GM12891 (cell line): Measurements from ENCODE around the gene ZNF217.
"Not testable (repeated sequence)": the region's sequence is repeated elsewhere in the genome, so short reads cannot be mapped to it uniquely, and the experiment has no call there.

Experiments used
- DNase-seq: peaks from one replicate; pipeline ENCODE4 v3.0.0; 2011; ENCODE audit warnings: low spot score; ENCODE audit not compliant: insufficient read length
- FAIRE-seq: peaks from 2 replicates; lab custom pipeline; 2011; peaks lifted over from hg19 to GRCh38; lab: Jason Lieb, UNC
- PAX5 ChIP-seq: IDR thresholded peaks from 2 replicates; pipeline ENCODE4 v1.6.1; 2011; ENCODE audit warnings: low read length, moderate library complexity, mild to moderate bottlenecking; ENCODE audit not compliant: insufficient read depth, severe bottlenecking
- POLR2A ChIP-seq: IDR thresholded peaks from 2 replicates; pipeline ENCODE4 v1.6.1; 2011; ENCODE audit warnings: low read depth, low read length, control low read depth
- POLR2AphosphoS5 ChIP-seq: IDR thresholded peaks from 2 replicates; pipeline ENCODE4 v1.6.1; 2011; ENCODE audit warnings: low read depth, low read length, control low read depth
- POU2F2 ChIP-seq: IDR thresholded peaks from 2 replicates; pipeline ENCODE4 v1.6.1; 2011; ENCODE audit warnings: low read depth, mild to moderate bottlenecking, control low read depth, low read length, moderate library complexity
- SPI1 ChIP-seq: IDR thresholded peaks from 2 replicates; pipeline ENCODE4 v1.6.1; 2011; ENCODE audit warnings: low read depth, low read length, control low read depth
- TAF1 ChIP-seq: IDR thresholded peaks from 2 replicates; pipeline ENCODE4 v1.6.1; 2011; ENCODE audit warnings: low read depth, low read length, control low read depth

The ZNF217 gene

DNA sequence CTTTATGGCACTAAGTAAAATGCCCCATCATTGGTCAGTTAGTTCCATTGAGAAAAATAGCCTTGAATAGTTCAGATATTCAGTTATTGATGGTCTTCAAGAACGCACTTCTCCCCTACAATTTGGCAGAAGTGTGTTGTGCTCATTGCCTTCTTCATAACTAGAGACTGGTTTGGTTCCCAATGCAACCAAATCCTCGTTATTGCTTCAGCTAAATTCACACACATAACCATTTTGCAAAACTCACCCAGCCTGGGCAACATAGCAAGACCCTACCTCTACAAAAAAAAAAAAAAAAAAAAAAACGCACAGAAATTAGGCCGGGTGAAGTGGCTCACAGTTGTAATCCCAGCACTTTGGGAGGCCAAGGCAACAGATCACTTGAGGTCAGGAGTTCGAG is 32.1 kb downstream of the ZNF217 start:
- DNase-seq (no peak), FAIRE-seq (no peak)
- TF ChIP-seq SPI1 (no peak), POLR2A (no peak), POU2F2 (no peak), POLR2AphosphoS5 (no peak), PAX5 (no peak), TAF1 (no peak)

DNA sequence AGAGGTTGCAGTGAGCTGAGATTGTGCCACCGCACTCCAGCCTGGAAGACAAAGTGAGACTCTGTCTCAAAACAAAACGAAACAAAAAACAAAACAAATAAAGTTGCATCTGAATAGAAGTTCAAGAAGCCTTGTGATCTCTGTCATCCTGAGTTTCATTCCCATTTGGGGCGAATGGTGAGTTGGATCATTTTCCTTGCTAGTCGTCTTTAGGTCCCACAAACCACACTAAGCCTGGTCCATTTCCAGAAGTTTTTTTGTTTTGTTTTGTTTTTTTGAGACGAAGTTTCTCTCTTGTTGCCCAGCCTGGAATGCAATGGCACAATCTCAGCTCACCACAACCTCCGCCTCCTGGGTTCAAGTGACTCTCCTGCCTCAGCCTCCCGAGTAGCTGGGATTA is 33.8 kb downstream of the ZNF217 start:
- FAIRE-seq (no peak), DNase-seq (no peak)
- TF ChIP-seq PAX5 (no peak), SPI1 (no peak), TAF1 (no peak), POLR2AphosphoS5 (no peak), POU2F2 (no peak), POLR2A (no peak)

DNA sequence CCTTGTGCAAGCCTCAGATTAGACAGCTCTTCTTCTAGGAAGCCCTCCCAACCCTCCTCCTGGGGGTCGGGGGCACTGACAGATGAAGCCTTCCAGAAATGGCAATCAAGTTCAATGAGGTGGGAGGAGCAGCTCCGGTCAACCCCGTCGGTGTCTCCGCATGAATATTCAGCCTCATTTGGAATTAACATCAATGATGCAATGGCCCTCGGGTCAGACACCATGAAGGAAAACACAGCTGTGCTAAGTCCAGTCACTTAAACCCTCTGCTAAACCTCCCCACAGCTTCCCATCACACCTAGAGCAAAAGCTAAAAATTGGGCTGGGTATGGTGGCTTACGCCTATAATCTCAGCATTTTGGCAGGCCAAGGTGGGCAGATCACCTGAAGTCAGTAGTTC is 36.5 kb downstream of the ZNF217 start:
- DNase-seq (no peak), FAIRE-seq (no peak)
- TF ChIP-seq POLR2AphosphoS5 (no peak), TAF1 (no peak), PAX5 (no peak), POLR2A (no peak), POU2F2 (no peak), SPI1 (no peak)

DNA sequence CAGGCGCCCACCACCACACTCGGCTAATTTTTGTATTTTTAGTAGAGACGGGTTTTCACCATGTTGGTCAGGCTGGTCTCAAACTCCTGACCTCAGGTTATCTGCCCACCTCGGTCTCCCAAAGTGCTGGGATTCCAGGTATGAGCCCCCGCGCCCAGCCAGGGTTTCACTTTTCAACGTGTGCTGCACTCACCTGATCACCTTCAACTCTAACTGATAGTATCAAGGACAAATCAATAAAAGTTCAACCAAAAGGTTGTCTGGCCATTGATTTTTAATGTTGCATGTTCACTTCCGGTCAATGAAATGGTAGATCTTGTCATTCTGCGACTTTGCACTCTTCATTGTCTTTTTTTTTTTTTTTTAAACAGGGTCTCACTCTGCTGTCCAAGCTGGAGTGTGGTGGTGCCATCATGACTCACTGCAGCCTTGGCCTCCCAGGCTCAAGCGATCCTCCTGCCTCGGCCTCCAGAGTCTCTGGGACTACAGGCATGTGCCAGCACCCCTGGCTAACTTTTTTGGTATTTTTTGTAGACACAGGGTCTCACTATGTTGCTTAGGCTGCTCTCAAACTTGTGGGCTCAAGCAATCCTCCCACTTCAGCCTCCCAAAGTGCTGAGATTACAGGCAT is 37.3 kb downstream of the ZNF217 start:
- DNase-seq = no peak
- FAIRE-seq = no peak
- TF ChIP-seq POU2F2 = no peak
- no peak for TF ChIP-seq TAF1
- no peak for TF ChIP-seq POLR2A
- no peak for TF ChIP-seq SPI1
- no peak for TF ChIP-seq PAX5
- no peak for TF ChIP-seq POLR2AphosphoS5

DNA sequence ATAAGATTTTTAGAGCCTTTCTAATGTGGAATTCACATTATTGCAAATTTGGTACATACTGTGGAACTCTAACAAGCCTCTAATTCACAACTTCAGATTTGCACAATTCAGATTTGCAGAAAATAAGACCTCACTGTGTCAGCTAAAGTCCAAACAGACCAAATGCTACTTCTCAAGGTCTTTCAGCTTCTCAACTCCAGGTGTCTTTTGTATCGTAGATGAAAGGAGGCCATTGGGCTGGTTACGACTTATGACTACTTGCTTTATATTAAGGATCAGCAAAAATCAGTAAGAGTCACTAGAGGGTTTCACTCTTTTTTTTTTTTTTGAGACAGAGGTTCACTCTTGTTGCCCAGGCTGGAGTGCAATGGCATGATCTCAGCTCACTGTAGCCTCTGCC is 37.8 kb downstream of the ZNF217 start:
- FAIRE-seq = no peak
- no peak for TF ChIP-seq SPI1
- TF ChIP-seq TAF1 = no peak
- no peak for TF ChIP-seq PAX5
- TF ChIP-seq POLR2A = no peak
- no peak for TF ChIP-seq POU2F2
- TF ChIP-seq POLR2AphosphoS5 = no peak
- no peak for DNase-seq

DNA sequence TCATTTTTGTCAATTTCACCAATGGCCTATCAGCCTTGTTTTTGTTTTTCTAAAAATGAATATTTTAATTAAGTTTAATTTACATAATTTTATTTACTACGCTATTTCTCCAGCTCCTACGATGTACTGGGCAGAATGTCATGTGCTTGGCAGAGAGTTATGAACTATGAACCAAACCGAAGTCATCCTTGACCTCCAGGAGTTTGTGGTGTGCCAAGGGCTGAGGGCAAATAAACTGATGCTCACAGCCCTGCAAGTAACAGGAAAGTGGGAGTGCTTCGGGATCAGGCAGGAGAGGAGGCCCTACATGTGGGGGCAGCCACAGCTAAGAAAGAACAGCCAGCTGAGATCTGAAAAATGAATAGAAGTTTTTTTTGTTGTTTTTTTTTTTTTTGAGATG is 38.6 kb downstream of the ZNF217 start:
- no peak for FAIRE-seq
- TF ChIP-seq POLR2A (no peak), PAX5 (no peak), TAF1 (no peak), SPI1 (no peak), POLR2AphosphoS5 (no peak)

DNA sequence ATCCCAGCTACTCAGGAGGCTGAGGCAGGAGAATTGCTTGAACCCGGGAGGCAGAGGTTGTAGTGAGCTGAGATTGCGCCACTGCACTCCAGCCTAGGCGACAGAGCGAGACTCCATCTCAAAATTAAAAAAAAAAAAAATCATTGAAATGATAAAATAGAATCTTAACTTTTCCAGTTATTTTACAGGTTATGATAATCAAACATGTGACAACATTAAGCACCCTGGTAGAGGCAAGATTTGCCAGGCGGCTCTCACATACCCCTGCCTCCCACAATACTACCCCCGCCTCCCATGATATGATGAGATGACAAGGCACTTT is 41.1 kb downstream of the ZNF217 start:
- not testable (repeated sequence) for DNase-seq, FAIRE-seq

More for the DNA sequence above, 38.6 kb downstream of the ZNF217 start:
- no peak for DNase-seq

DNA sequence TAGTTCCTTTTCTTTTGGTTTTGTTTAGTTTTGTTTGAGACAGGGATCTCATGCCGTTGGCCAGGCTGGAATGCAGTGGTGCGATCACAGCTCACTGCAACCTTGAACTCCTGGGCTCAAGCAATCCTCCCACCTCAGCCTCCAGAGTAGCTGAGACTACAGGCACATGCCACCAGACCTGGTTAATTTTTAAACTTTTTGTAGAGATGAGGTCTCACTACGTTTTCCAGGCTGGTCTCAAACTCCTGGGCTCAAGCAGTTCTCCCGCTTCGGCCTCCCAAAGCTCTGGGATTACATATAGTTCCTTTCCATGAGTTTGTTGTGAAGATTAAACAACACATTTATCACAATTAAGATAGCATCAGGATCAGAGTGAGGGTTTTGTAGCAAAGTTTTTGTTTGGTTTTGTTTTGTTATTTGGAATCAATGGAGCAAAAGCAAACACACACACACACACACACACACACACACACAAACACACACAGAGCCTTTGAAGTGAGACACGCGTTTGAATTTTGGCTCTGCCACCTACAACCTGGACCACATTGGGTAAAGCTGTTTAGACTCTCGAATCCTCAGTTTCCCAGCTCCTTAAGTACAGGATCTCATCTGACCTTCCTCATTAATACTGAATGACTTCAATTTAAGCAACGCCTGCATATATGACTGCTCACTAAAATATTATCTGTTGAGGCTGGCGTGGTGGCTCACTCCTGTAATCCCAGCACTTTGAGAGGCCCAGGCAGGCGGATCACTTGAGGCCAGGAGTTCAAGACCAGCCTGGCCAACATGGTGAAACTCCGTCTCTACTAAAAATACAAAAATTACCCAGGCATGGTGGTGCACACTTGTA is 41.7 kb downstream of the ZNF217 start:
- not testable (repeated sequence) for DNase-seq, FAIRE-seq

DNA sequence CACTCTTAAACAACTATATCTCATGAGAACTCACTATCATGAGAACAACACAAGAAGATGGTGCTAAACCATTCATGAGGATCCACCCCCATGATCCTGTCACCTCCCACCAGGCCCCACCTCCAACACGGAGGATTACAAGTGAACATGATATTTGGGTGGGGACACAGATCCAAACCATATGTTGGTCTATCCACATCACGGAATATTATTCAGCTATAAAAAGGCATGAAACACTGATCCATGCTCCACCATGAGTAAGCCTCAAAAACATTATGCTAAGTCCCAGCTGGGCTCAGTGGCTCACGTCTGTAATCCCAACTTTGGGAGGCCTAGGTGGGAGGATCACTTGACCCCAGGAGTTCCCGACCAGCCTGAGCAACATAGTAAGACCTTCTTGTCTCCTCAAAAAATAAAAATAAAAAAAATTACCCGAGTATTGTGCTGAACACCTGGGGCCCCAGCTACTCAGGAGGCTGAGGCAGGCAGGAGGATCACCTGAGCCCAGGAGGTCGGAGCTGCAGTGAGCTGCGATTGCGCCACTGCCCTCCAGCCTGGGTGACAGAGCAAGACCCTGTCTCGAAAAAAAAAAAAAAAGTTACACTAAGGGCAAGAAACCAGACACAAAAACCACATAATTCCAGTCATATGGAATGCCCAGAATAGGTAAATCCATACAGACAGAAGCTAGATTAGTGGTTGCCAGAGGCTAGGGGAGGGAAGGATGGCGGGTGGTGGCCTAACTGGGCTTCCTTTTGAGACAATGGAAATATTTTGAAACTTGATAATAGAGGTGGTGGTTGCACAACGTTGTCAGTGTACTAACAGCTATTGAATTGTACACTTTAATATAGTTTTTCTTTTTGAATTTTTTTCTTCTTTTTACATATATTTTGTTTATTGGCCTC is 43.1 kb downstream of the ZNF217 start:
- no peak for TF ChIP-seq POLR2AphosphoS5
- TF ChIP-seq PAX5 = no peak
- no peak for TF ChIP-seq TAF1
- no peak for TF ChIP-seq SPI1
- TF ChIP-seq POU2F2 = no peak
- no peak for TF ChIP-seq POLR2A
- FAIRE-seq (no peak), DNase-seq (no peak)

DNA sequence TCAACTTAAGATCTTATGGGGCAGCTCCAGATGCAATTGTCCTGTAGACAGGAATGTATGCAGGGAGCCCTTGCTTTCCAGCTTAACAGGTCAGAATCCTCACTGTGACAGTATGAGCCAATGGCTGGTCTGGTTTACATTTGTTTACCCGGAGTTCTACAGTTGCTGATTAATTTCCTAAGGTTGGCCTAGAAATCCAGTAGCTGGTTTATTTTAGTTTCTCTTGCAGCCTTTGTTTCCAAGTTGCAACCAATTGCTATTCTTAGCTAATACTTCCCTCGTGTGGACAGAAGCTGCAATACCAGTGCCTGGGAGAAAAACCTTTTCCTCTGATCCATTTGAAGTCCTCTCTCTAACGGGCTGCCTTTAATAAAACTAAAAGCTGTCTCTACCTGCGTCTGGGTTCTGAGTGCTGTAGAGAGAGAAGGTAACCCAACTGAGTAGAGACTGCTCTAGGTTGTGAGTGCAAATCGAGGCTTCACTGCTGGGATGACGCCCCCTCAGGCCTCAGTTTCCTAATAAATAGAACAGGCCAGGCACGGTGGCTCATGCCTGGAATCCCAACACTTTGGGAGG is 45.9 kb downstream of the ZNF217 start:
- TF ChIP-seq POLR2AphosphoS5 (no peak), POU2F2 (no peak), SPI1 (no peak), PAX5 (no peak), TAF1 (no peak), POLR2A (no peak)
- FAIRE-seq (no peak), DNase-seq (peak; percentile 37)
